HEK293 (cell line): ENCODE results near the gene CLIC3.
A peak's percentile ranks its signal among the peaks of the same experiment; 100 is the strongest.

ENCODE experiments used
- CTCF ChIA-PET: fragments of 350-600 bp; formaldehyde crosslinking; extraction: SDS; loops from one replicate; lab custom pipeline; 2021; ENCODE audit warnings: antibody characterized with exemption; lab: Yijun Ruan, JAX
- POLR2A ChIA-PET: fragments of 300-600 bp; formaldehyde crosslinking; extraction: SDS; loops from one replicate; lab custom pipeline; 2020; ENCODE audit warnings: antibody characterized with exemption, inconsistent platforms; lab: Yijun Ruan, JAX
- H3K27ac ChIP-seq: fragments of 200-500 bp; sonication (Bioruptor generic); 2 replicates; pipeline ENCODE4 v1.5.1; 2014; ENCODE audit warnings: low read depth, low read length, control low read depth, inconsistent platforms; ENCODE audit errors: extremely low read depth
- H3K36me3 ChIP-seq, 2 experiments: fragments of 200-500 bp in 1 of 2; sonication (Bioruptor generic) in 1 of 2; 1 replicate in 1 of 2; 2 replicates in 1 of 2; pipeline ENCODE4 v1.5.1; 2014 to 2017; ENCODE audit warnings: inconsistent platforms in 2 of 2, low read length in 2 of 2; ENCODE audit not compliant: control insufficient read depth in 2 of 2, insufficient read depth in 1 of 2
- H3K4me1 ChIP-seq: fragments of 200-500 bp; sonication (Bioruptor generic); 2 replicates; pipeline ENCODE4 v1.5.1; 2014; ENCODE audit warnings: mild to moderate bottlenecking, low read length, inconsistent platforms; ENCODE audit not compliant: control insufficient read depth, insufficient read depth
- H3K4me3 ChIP-seq: 2 replicates; pipeline ENCODE4 v1.5.1; 2011; ENCODE audit warnings: low read depth, mild to moderate bottlenecking, control low read depth, low read length, moderate library complexity
- H3K9me3 ChIP-seq: fragments of 200-500 bp; sonication (Bioruptor generic); 2 replicates; pipeline ENCODE4 v1.5.1; 2014; ENCODE audit warnings: low read depth, low read length, inconsistent platforms; ENCODE audit not compliant: control insufficient read depth, insufficient read depth
- GLIS1 ChIP-seq: fragments of 450-650 bp; formaldehyde crosslinking; IDR thresholded peaks from 2 replicates; pipeline ENCODE4 v1.5.1; 2016; ENCODE audit warnings: missing biosample characterization, missing genetic modification characterization
- KLF1 ChIP-seq: fragments of 450-650 bp; formaldehyde crosslinking; IDR thresholded peaks from 2 replicates; pipeline ENCODE4 v1.5.1; 2016; ENCODE audit warnings: missing biosample characterization, missing genetic modification characterization
- KLF10 ChIP-seq: fragments of 450-650 bp; IDR thresholded peaks from 2 replicates; pipeline ENCODE4 v1.5.1; 2018; ENCODE audit warnings: missing biosample characterization, mild to moderate bottlenecking, missing genetic modification characterization
- KLF9 ChIP-seq: fragments of 450-650 bp; formaldehyde crosslinking; IDR thresholded peaks from 2 replicates; pipeline ENCODE4 v1.5.1; 2016; ENCODE audit warnings: missing biosample characterization, missing genetic modification characterization, low read depth
- TCF7L2 ChIP-seq: IDR thresholded peaks from 2 replicates; pipeline ENCODE4 v1.6.1; 2011; ENCODE audit warnings: low read depth, mild to moderate bottlenecking, inconsistent platforms, low read length, moderate library complexity, borderline replicate concordance
- WT1 ChIP-seq: fragments of 450-650 bp; formaldehyde crosslinking; IDR thresholded peaks from 2 replicates; pipeline ENCODE4 v1.5.1; 2016; ENCODE audit warnings: missing biosample characterization, missing genetic modification characterization
- ZBTB17 ChIP-seq: fragments of 450-650 bp; formaldehyde crosslinking; IDR thresholded peaks from 2 replicates; pipeline ENCODE4 v1.5.1; 2016; ENCODE audit warnings: missing biosample characterization, missing genetic modification characterization
- ZBTB20 ChIP-seq: fragments of 450-650 bp; formaldehyde crosslinking; IDR thresholded peaks from 2 replicates; pipeline ENCODE4 v1.5.1; 2016; ENCODE audit warnings: missing biosample characterization, missing genetic modification characterization
- ZBTB21 ChIP-seq: fragments of 450-650 bp; formaldehyde crosslinking; IDR thresholded peaks from 2 replicates; pipeline ENCODE4 v1.5.1; 2017; ENCODE audit warnings: missing biosample characterization, missing genetic modification characterization
- ZBTB26 ChIP-seq: fragments of 450-650 bp; formaldehyde crosslinking; optimal IDR thresholded peaks from 2 replicates; pipeline ENCODE3; 2016; ENCODE audit warnings: missing biosample characterization, mild to moderate bottlenecking, missing genetic modification characterization
- ZBTB7A ChIP-seq: fragments of 450-650 bp; formaldehyde crosslinking; IDR thresholded peaks from 2 replicates; pipeline ENCODE4 v1.5.1; 2016; ENCODE audit warnings: low read depth, missing biosample characterization, missing genetic modification characterization
- ZNF114 ChIP-seq: fragments of 450-650 bp; formaldehyde crosslinking; IDR thresholded peaks from 2 replicates; pipeline ENCODE4 v1.5.0; 2017; ENCODE audit warnings: missing biosample characterization, missing genetic modification characterization
- ZNF214 ChIP-seq: fragments of 450-650 bp; formaldehyde crosslinking; IDR thresholded peaks from 2 replicates; pipeline ENCODE4 v1.5.1; 2017; ENCODE audit warnings: missing biosample characterization, mild to moderate bottlenecking, missing genetic modification characterization, borderline replicate concordance
- ZNF266 ChIP-seq: fragments of 450-650 bp; formaldehyde crosslinking; IDR thresholded peaks from 2 replicates; pipeline ENCODE4 v1.5.1; 2016; ENCODE audit warnings: missing biosample characterization, missing genetic modification characterization, low read depth
- ZNF394 ChIP-seq: fragments of 450-650 bp; formaldehyde crosslinking; IDR thresholded peaks from 2 replicates; pipeline ENCODE4 v1.5.1; 2016; ENCODE audit warnings: missing biosample characterization, missing genetic modification characterization, mild to moderate bottlenecking, moderate library complexity, borderline replicate concordance
- ZNF423 ChIP-seq: fragments of 450-650 bp; formaldehyde crosslinking; IDR thresholded peaks from 2 replicates; pipeline ENCODE4 v1.5.1; 2016; ENCODE audit warnings: missing biosample characterization, missing genetic modification characterization
- ZNF449 ChIP-seq: fragments of 450-650 bp; formaldehyde crosslinking; IDR thresholded peaks from 2 replicates; pipeline ENCODE4 v1.5.1; 2017; ENCODE audit warnings: missing biosample characterization, mild to moderate bottlenecking, missing genetic modification characterization, moderate library complexity
- ZNF473 ChIP-seq: fragments of 450-650 bp; formaldehyde crosslinking; IDR thresholded peaks from 2 replicates; pipeline ENCODE4 v1.5.1; 2017; ENCODE audit warnings: missing biosample characterization, missing genetic modification characterization
- ZNF561 ChIP-seq: fragments of 450-650 bp; IDR thresholded peaks from 2 replicates; pipeline ENCODE4 v1.5.1; 2018; ENCODE audit warnings: missing biosample characterization, missing genetic modification characterization, borderline replicate concordance
- ZNF600 ChIP-seq: fragments of 450-650 bp; formaldehyde crosslinking; IDR thresholded peaks from 2 replicates; pipeline ENCODE4 v1.5.1; 2016; ENCODE audit warnings: missing biosample characterization, missing genetic modification characterization
- ZNF654 ChIP-seq: fragments of 450-650 bp; formaldehyde crosslinking; IDR thresholded peaks from 2 replicates; pipeline ENCODE4 v1.5.1; 2016; ENCODE audit warnings: low read depth, missing biosample characterization, missing genetic modification characterization
- ZNF664 ChIP-seq: fragments of 450-650 bp; formaldehyde crosslinking; IDR thresholded peaks from 2 replicates; pipeline ENCODE4 v1.5.1; 2016; ENCODE audit warnings: missing biosample characterization, missing genetic modification characterization
- ZNF777 ChIP-seq: fragments of 450-650 bp; formaldehyde crosslinking; IDR thresholded peaks from 2 replicates; pipeline ENCODE4 v1.5.1; 2017; ENCODE audit warnings: missing biosample characterization, missing genetic modification characterization, borderline replicate concordance
- ZNF830 ChIP-seq: fragments of 450-650 bp; IDR thresholded peaks from 2 replicates; pipeline ENCODE4 v1.5.0; 2018; ENCODE audit warnings: missing biosample characterization, missing genetic modification characterization, low read depth, mild to moderate bottlenecking, moderate library complexity
- ZSCAN23 ChIP-seq: fragments of 450-650 bp; formaldehyde crosslinking; IDR thresholded peaks from 2 replicates; pipeline ENCODE4 v1.5.1; 2016; ENCODE audit warnings: missing biosample characterization, missing genetic modification characterization
- ZSCAN4 ChIP-seq: fragments of 450-650 bp; formaldehyde crosslinking; IDR thresholded peaks from 2 replicates; pipeline ENCODE4 v1.5.1; 2017; ENCODE audit warnings: missing biosample characterization, missing genetic modification characterization
- TF ChIP-seq, protein P1 (sequence below): fragments of 450-650 bp; formaldehyde crosslinking; IDR thresholded peaks from 2 replicates; pipeline ENCODE4 v1.5.1; 2016; ENCODE audit warnings: missing biosample characterization, missing genetic modification characterization
- TF ChIP-seq, protein P2 (sequence below): fragments of 450-650 bp; formaldehyde crosslinking; IDR thresholded peaks from 2 replicates; pipeline ENCODE4 v1.5.1; 2016; ENCODE audit warnings: missing biosample characterization, missing genetic modification characterization

Gene CLIC3

GRCh38 chr9:137028263-137029057 lies 32.1 kb upstream of the CLIC3 start (continued):
- TF ChIP-seq ZBTB20 (tag by site-specific recombination) (peak; percentile 44; the same call in 1 of the 2 replicates), ZSCAN4 (tag by site-specific recombination) (no peak), KLF1 (tag by site-specific recombination) (peak; percentile 52), ZNF449 (peak; percentile 25; the same call in 1 of the 2 replicates), ZNF473 (tag by site-specific recombination) (no peak), ZBTB26 (tag by site-specific recombination) (peak; percentile 67), ZNF830 (tag by site-specific recombination) (no peak), ZNF266 (tag by site-specific recombination) (no peak), ZNF654 (tag by site-specific recombination) (peak; percentile 48; the same call in 1 of the 2 replicates), ZNF423 (peak; percentile 99), ZSCAN23 (tag by site-specific recombination) (0 out of 2 replicates have a peak, but pooled peaks have one; percentile 38), ZBTB21 (tag by site-specific recombination) (no peak), WT1 (tag by site-specific recombination) (peak; percentile 58; the same call in 1 of the 2 replicates), KLF9 (peak; percentile 45; the same call in 1 of the 2 replicates), ZNF394 (tag by site-specific recombination) (no peak), ZNF600 (tag by site-specific recombination) (peak; percentile 89), KLF10 (0 out of 2 replicates have a peak, but pooled peaks have one; percentile 34)
- TF ChIP-seq, protein P1, sequence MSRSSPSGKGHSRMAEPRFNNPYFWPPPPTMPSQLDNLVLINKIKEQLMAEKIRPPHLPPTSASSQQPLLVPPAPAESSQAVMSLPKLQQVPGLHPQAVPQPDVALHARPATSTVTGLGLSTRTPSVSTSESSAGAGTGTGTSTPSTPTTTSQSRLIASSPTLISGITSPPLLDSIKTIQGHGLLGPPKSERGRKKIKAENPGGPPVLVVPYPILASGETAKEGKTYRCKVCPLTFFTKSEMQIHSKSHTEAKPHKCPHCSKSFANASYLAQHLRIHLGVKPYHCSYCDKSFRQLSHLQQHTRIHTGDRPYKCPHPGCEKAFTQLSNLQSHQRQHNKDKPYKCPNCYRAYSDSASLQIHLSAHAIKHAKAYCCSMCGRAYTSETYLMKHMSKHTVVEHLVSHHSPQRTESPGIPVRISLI = no peak
- TF ChIP-seq, all 188 proteins: peak for 47

DNA sequence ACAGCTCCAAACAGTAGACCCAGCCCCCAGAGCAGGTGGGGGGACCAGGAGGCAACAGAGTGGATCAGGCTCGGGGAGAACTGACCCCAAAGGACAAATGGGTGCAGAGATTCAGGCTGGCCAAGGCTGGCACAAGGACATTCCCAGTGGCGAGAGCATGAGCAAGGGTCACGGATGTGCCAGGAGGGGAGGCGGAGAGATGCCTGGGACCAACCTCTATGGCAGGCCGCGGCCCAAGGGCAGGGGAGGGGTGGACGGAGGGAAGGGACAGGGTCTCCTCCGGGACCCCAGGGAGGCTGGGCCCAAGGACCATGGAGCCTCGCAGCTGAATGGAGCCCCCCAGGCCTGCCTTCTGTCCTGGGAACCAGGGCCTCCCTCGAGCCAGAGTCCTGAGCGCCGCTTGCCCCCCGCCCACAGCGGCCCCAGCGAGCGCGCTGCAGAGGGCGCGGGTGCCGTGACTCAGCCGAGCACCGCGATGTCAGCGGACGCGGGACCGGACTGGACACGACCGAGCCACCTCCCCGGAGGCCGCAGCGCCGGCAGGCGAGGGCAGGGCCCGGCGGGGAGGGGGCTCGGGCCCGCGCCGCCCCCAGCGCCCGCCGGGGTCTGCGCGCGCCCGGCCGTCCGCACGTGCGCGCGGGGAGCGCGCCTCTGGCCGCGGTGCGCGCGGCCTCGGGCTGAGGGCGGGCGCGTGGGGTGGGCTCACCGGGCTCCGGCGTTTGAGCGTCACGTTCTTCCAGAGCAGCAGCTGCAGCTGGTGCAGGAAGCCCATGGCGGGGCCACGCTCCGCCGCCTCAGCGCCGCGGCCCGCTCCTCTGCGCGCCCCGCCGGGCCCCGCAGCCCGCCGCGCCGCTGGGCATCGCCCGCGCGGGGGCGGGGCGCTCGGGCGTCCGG lies 31.2 kb upstream of the CLIC3 start, which contains the start of gene ABCA2:
Gene ABCA2, minus strand, starts transcription at position 869 of the 894 bp plus-strand sequence. Its CDS starts 97 bp downstream, at position 772.
- ChIA-PET POLR2A (interaction anchor here (0.6 to 1.4 kb wide), 2 partner anchors 43 to 79 kb away, joined by 3 read pairs; no protein-coding TSS in a partner anchor), CTCF (interaction anchor here (0.7 to 5.8 kb wide), 20 partner anchors 8 to 244 kb away, joined by 3 to 86 read pairs (median 10); partner anchors contain the start of genes CLIC3, MAN1B1, NPDC1 and RNF224)
- Histone ChIP-seq H3K27ac (peak within 1 kb of the TSS; percentile 66; the same call in 1 of the 2 replicates), H3K4me3 (peak within 1 kb of the TSS; percentile 42), H3K36me3 (no peaks in the 10 kb centered on the region), H3K4me1 (peaks cover 2% of the 10 kb centered on the region; the same call in 1 of the 2 replicates), H3K9me3 (no peaks in the 10 kb centered on the region)
- TF ChIP-seq ZNF214 (tag by site-specific recombination) = no peak
- TF ChIP-seq ZNF777 (tag by site-specific recombination) = no peak
- TF ChIP-seq ZBTB17 = no peak
- no peak for TF ChIP-seq ZNF664 (tag by site-specific recombination)
- peak; percentile 57; the same call in 1 of the 2 replicates for TF ChIP-seq ZBTB7A (tag by site-specific recombination)
- no peak for TF ChIP-seq TCF7L2
- TF ChIP-seq, protein P2, sequence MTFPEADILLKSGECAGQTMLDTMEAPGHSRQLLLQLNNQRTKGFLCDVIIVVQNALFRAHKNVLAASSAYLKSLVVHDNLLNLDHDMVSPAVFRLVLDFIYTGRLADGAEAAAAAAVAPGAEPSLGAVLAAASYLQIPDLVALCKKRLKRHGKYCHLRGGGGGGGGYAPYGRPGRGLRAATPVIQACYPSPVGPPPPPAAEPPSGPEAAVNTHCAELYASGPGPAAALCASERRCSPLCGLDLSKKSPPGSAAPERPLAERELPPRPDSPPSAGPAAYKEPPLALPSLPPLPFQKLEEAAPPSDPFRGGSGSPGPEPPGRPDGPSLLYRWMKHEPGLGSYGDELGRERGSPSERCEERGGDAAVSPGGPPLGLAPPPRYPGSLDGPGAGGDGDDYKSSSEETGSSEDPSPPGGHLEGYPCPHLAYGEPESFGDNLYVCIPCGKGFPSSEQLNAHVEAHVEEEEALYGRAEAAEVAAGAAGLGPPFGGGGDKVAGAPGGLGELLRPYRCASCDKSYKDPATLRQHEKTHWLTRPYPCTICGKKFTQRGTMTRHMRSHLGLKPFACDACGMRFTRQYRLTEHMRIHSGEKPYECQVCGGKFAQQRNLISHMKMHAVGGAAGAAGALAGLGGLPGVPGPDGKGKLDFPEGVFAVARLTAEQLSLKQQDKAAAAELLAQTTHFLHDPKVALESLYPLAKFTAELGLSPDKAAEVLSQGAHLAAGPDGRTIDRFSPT (tag by site-specific recombination) = peak; percentile 36; the same call in 1 of the 2 replicates
- TF ChIP-seq GLIS1 (tag by site-specific recombination) = peak; percentile 64
- TF ChIP-seq ZNF561 (tag by site-specific recombination) = no peak
- no peak for TF ChIP-seq KLF9
- no peak for TF ChIP-seq ZNF114 (tag by site-specific recombination)
